KMS-11 (cell line): ENCODE data around the gene CDCA3.
"Not testable (repeated sequence)": the region's sequence is repeated elsewhere in the genome, so short reads cannot be mapped to it uniquely, and the experiment has no call there.

ENCODE experiments used
- H2AFZ ChIP-seq: fragments of 200-600 bp; sonication (generic); 2 replicates; pipeline ENCODE4 v1.6.1; 2016; ENCODE audit warnings: antibody characterized with exemption, mixed run types, low read depth
- H3K27ac ChIP-seq: fragments of 200-600 bp; sonication (generic); 2 replicates; pipeline ENCODE4 v1.6.1; 2016; ENCODE audit warnings: mild to moderate bottlenecking, mixed run types
- H3K27me3 ChIP-seq: fragments of 200-600 bp; sonication (generic); 2 replicates; pipeline ENCODE4 v1.6.1; 2017; ENCODE audit warnings: mild to moderate bottlenecking, low read depth, mixed run types, moderate library complexity; ENCODE audit not compliant: insufficient read depth
- H3K36me3 ChIP-seq: fragments of 200-600 bp; sonication (generic); 2 replicates; pipeline ENCODE4 v1.6.1; 2017; ENCODE audit warnings: mild to moderate bottlenecking, mixed run types; ENCODE audit not compliant: insufficient read depth
- H3K4me1 ChIP-seq: fragments of 200-600 bp; sonication (generic); 2 replicates; pipeline ENCODE4 v1.6.1; 2016; ENCODE audit warnings: mild to moderate bottlenecking, low read depth, mixed run types; ENCODE audit not compliant: poor library complexity, severe bottlenecking
- H3K4me2 ChIP-seq: fragments of 200-600 bp; sonication (generic); 2 replicates; pipeline ENCODE4 v1.7.0; 2016; ENCODE audit warnings: mild to moderate bottlenecking, mixed run types
- H3K4me3 ChIP-seq: fragments of 200-600 bp; sonication (generic); IDR thresholded peaks from 2 replicates; pipeline ENCODE4 v1.6.1; 2017; ENCODE audit warnings: low read depth, low read length, mixed read lengths; ENCODE audit not compliant: insufficient read depth
- H3K79me2 ChIP-seq: fragments of 200-600 bp; sonication (generic); 2 replicates; pipeline ENCODE4 v1.6.1; 2016; ENCODE audit warnings: low read depth, mixed run types; ENCODE audit not compliant: insufficient read depth
- H3K9ac ChIP-seq: fragments of 200-600 bp; sonication (generic); 2 replicates; pipeline ENCODE4 v1.6.1; 2016; ENCODE audit warnings: mild to moderate bottlenecking, mixed run types
- H4K20me1 ChIP-seq: fragments of 200-600 bp; sonication (generic); 2 replicates; pipeline ENCODE4 v1.6.1; 2016; ENCODE audit warnings: mild to moderate bottlenecking, mixed run types; ENCODE audit not compliant: insufficient read depth
- TF ChIP-seq, protein P1 (sequence below): fragments of 200-600 bp; sonication (generic); conservative IDR thresholded peaks from 2 replicates; pipeline ENCODE4 v1.6.1; 2017; ENCODE audit warnings: low read depth, mild to moderate bottlenecking, antibody characterized with exemption, low read length, moderate library complexity, mixed read lengths

Gene CDCA3

DNA sequence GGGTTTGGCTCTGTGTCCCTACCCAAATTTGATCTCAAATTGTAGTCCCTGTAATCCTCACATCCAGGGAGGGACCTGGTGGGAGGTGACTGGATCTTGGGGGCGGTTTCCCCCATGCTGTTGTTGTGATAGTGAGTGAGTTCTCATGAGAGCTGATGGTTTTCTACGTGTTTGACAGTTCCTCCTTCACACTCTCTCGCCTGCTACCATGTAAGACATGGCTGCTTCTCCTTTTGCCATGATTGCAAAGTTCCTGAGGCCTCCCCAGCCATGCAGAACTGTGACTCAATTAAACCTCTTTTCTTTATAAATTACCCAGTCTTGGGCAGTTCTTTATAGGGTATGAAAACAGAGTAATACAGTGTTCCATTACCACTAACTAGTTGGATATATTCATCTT lies 43.2 kb upstream of the CDCA3 start:
- TF ChIP-seq, protein P1, sequence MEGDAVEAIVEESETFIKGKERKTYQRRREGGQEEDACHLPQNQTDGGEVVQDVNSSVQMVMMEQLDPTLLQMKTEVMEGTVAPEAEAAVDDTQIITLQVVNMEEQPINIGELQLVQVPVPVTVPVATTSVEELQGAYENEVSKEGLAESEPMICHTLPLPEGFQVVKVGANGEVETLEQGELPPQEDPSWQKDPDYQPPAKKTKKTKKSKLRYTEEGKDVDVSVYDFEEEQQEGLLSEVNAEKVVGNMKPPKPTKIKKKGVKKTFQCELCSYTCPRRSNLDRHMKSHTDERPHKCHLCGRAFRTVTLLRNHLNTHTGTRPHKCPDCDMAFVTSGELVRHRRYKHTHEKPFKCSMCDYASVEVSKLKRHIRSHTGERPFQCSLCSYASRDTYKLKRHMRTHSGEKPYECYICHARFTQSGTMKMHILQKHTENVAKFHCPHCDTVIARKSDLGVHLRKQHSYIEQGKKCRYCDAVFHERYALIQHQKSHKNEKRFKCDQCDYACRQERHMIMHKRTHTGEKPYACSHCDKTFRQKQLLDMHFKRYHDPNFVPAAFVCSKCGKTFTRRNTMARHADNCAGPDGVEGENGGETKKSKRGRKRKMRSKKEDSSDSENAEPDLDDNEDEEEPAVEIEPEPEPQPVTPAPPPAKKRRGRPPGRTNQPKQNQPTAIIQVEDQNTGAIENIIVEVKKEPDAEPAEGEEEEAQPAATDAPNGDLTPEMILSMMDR = no peak
- Histone ChIP-seq H3K4me2 (no peak overlapping the region), H3K79me2 (no peaks in the 10 kb centered on the region), H2AFZ (no peak overlapping the region), H4K20me1 (no peaks in the 10 kb centered on the region), H3K9ac (no peak overlapping the region), H3K36me3 (no peaks in the 10 kb centered on the region), H3K27ac (no peak overlapping the region), H3K27me3 (no peaks in the 10 kb centered on the region), H3K4me1 (peaks cover 20% of the 10 kb centered on the region), H3K4me3 (no peak overlapping the region)

DNA sequence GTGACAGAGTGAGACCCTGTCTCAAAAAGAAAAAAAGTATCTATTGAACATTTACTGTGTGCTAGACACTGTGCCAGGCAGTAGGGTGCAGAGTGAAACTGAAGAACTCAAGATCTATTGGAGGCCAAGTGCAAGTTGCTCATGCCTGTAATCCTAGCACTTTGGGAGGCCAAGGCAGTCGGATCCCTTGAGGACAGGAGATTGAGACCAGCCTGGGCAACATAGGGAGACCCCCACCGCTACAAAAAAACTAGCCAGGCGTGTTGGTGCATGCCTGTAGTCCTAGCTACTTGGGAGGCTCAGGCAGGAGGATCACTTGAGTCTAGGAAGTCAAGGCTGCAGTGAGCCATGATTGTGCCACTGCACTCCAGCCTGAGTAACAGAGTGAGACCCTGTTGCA lies 41.6 kb upstream of the CDCA3 start:
- H3K27me3 ChIP-seq, H3K4me3 ChIP-seq, H3K79me2 ChIP-seq, H2AFZ ChIP-seq, H3K36me3 ChIP-seq, H3K9ac ChIP-seq, H3K4me2 ChIP-seq, H3K27ac ChIP-seq, H4K20me1 ChIP-seq: not testable (repeated sequence)
- peaks cover 33% of the 10 kb centered on the region for H3K4me1 ChIP-seq

DNA sequence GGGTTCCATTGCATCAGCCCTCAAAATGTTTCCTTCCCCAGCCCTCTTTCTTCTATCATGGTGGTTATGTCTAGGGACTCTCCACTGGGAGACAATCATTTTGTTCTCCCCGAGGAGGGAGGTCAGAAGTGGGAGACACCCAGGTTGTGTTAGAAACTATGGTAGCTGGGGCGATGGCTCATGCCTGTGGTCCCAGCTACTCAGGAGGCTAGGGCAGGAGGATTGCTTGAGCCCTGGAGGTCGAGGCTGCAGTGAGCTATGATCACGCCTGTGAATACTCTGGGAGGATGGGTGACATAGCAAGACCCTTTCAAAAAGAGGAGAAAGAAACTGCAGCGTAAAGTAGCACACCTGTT lies 40.5 kb upstream of the CDCA3 start:
- Histone ChIP-seq H4K20me1 (no peaks in the 10 kb centered on the region), H3K27ac (peak overlapping the region; percentile 97), H3K4me2 (peak overlapping the region; percentile 41), H3K4me1 (peaks cover 38% of the 10 kb centered on the region), H3K4me3 (no peak overlapping the region), H2AFZ (peak overlapping the region; percentile 88), H3K27me3 (no peaks in the 10 kb centered on the region), H3K36me3 (no peaks in the 10 kb centered on the region), H3K9ac (peak overlapping the region; percentile 74), H3K79me2 (no peaks in the 10 kb centered on the region)
- TF ChIP-seq, protein P1 = no peak

DNA sequence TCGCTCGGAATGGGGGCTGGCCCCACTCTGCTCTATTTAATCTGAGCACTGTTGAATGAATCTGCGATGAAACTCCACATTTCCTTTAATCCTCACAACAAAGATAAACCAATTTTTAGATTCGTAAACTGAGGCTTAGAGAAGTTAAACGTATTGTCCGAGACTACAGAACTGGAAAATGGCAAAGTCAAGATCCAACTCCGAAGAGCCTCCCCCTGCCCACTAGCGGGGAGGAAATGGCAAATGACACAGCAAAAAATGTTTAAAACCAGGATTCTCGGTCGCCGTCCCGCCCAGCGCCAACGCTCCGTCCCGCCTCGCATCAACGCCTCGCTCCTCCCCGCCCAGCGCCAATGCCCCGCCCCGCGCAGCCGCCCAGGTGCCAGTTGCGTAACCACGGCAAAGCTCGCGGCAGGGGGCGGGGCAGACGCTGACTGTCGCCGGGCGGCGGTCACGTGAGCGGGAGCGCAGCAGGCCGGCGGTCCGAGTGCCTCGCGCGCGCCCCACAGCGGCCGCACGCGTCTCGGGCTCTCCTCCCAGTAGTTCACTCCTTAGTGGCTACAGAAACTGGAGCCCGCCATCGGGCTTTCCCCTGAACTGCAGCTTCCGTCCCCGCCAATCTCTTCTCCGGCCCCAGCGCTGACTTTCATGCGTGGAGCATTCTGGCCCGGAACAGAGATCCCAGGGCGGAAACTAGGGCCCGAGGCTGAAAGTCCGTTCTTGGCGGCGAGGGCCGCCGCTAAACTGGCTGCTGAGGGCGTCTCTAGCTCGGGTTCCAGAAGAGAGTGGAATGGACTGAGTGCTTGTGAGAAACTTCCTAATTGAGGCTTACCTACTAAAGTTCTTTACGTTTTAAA lies 39.9 kb upstream of the CDCA3 start:
- Histone ChIP-seq H3K27ac (peak overlapping the region; percentile 97), H4K20me1 (no peaks in the 10 kb centered on the region), H3K4me1 (peaks cover 38% of the 10 kb centered on the region), H2AFZ (peak overlapping the region; percentile 88), H3K4me3 (no peak overlapping the region), H3K27me3 (no peaks in the 10 kb centered on the region), H3K79me2 (no peaks in the 10 kb centered on the region), H3K9ac (peak overlapping the region; percentile 82), H3K4me2 (peak overlapping the region; percentile 99), H3K36me3 (no peaks in the 10 kb centered on the region)
- TF ChIP-seq, protein P1 = peak; percentile 31

DNA sequence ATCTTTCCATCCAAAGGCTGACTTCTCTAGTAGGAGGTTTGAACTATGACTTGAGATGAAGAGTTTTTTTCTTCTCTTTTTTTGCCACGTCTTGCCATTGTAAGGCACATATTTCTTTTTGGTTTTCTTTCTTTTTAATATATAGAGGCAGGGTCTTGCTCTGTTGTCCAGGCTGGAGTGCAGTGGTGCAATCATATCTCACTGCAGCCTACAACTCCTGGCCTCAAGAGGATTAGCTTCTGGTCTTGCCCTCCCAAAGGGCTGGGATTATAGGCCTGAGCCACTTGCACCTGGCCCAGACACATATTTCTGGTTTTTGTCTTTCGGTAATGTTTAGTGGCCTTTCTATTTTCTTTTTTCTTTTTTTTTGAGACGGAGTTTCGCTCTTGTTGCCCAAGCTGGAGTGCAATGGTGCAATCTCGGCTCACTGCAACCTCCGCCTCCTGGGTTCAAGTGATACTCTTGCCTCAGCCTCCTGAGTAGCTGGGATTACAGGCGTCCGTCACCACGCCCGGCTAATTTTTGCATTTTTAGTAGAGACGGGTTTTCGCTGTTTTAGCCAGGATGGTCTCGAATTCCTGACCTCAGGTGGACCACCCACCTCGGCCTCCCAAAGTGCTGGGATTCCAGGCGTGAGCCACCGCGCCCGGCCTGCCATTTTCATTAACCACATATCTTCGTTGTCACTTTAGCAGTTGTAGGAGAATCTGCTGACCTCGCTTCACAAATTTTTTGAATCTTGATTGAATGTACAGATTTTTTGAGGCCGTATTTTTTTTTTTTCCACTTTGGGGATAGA lies 38.9 kb upstream of the CDCA3 start:
- Histone ChIP-seq H2AFZ (peak overlapping the region; percentile 68; the same call in 1 of the 2 replicates), H3K9ac (peak overlapping the region; percentile 82), H3K4me2 (peak overlapping the region; percentile 99), H3K27ac (peak overlapping the region; percentile 97), H3K4me1 (peaks cover 38% of the 10 kb centered on the region)
- not testable (repeated sequence) for H3K27me3 ChIP-seq, H3K36me3 ChIP-seq, H3K4me3 ChIP-seq, H4K20me1 ChIP-seq, H3K79me2 ChIP-seq

DNA sequence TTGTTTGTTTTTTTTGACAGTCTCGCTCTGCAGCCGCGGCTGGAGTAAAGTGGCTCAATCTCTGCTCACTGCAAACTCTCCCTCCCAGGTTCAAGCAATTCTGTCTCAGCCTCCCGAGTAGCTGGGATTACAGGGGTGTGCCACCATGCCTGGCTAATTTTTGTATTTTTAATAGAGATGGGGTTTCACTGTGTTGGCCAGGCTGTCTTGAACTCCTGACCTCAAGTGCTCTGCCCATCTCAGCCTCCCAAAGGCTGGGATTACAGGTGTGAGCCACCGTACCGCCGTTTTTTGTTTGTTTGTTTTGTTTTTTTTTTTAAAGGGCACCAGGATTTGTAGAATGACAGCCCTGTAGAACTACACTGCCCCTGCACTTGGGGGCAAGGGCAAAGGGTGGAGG lies 37.7 kb upstream of the CDCA3 start:
- H3K9ac ChIP-seq, H3K79me2 ChIP-seq, H3K27me3 ChIP-seq, H3K4me2 ChIP-seq, H3K4me3 ChIP-seq, H3K36me3 ChIP-seq, H3K27ac ChIP-seq, H4K20me1 ChIP-seq, H2AFZ ChIP-seq: not testable (repeated sequence)
- H3K4me1 ChIP-seq = peaks cover 38% of the 10 kb centered on the region
